Urinary bladder (tissue), 4 donors: Measurements from ENCODE around the gene UBC. TPM values are rescaled to one million over a fixed set of nuclear protein-coding genes. Genes with fewer than 3 reads are reported as not detected.
"Not testable (repeated sequence)": the region's sequence is repeated elsewhere in the genome, so short reads cannot be mapped to it uniquely, and the experiment has no call there.

ENCODE experiments used
- DNase-seq: peaks from one replicate; pipeline ENCODE4 v3.0.0-alpha.2; 2015; ENCODE audit errors: extremely low spot score
- H3K27ac ChIP-seq: one replicate; pipeline ENCODE4 v1.5.1; 2013; ENCODE audit warnings: low read depth, mild to moderate bottlenecking, moderate library complexity
- H3K36me3 ChIP-seq: one replicate; pipeline ENCODE4 v1.6.1; 2013; ENCODE audit warnings: mild to moderate bottlenecking, moderate library complexity; ENCODE audit not compliant: insufficient read depth
- H3K4me1 ChIP-seq: one replicate; pipeline ENCODE4 v1.6.1; 2013; ENCODE audit warnings: mild to moderate bottlenecking, moderate library complexity; ENCODE audit not compliant: insufficient read depth
- H3K4me3 ChIP-seq: one replicate; pipeline ENCODE4 v1.5.1; 2013; ENCODE audit warnings: low read depth, low read length
- WGBS: extraction: QIAGEN DNeasy Blood & Tissue Kit; methylation state at CpG from one replicate; pipeline ENCODE4 v1.1.7; 2013; 5-methylcytosine and 5-hydroxymethylcytosine counted together
- polyA plus RNA-seq: library from polyadenylated mRNA; stranded (reverse); fragments of 200-250 nt; gene quantifications from one replicate; pipeline ENCODE4 v1.2.3, GENCODE V29; 2013
- total RNA-seq: library from RNA; depleted of rRNA; stranded (reverse); fragments of >200 nt; gene quantifications from one replicate; pipeline ENCODE4 v1.2.3, GENCODE V29; 2014
- donor health status: healthy with polysubstance abuse.
- donor health status: healthy.

UBC gene
- total and polyA plus RNA-seq, 2 donors: 857 to 1,396 TPM

DNA sequence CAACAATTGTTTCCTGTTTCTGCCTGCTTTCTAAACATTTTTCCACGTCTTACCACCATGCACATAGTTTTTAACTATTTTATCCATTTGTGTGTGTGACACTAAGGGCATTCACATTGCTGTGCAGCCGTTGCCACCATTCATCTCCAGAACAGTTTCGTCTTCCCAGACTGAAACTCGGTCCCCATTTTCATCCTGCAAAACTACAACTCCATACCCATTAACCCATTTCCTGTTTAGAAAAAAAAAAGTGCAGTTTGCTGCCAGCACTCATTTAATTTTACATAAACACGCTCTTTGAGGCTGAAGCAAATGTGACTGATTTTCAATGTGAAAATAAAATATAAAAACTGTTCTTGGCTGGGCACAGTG lies 15.5 kb downstream of the UBC start:
- Histone ChIP-seq H3K36me3 (no peaks in the 10 kb centered on the region), H3K4me1 (no peaks in the 10 kb centered on the region), H3K4me3 (no peak overlapping the region), H3K27ac (no peak overlapping the region)
- no peak for DNase-seq
- 39% methylated on average over 5 of the region's 5 CpGs for WGBS

DNA sequence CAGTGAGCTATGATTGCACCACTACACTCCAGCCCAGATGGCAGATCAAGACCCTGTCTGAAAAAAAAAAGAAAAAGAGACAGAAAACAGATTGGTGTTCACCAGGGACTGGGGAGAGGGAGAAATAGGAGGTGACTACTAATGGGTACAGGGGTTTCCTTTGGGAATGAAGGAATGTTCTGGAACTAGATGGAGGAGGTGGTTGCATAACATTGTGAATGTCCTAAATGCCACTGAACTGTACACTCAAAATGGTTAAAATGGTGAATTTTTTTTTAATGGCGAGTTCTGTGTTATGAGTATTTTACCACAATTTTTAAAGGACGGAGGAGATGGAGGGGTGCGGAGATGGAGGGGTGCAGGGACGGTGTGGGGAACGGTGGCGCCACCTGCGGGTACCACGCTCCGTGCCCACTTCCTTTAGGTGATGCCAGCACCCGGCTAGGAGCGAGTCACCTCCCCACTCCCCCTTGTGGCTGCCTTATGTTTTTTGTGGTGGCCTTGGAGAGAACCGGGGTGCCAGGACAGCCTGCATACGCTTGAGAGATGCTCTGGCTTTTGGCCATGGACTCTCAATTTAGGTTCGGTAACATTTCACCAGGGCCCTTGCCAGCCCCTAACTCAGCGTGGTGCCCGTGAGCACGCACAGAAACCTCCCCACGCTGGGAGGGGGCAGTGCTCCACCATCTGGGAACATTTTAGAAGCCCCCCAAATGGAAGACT lies 16.1 kb downstream of the UBC start:
- no peak for DNase-seq
- no peak overlapping the region for H3K4me3 ChIP-seq
- WGBS: 49% methylated on average over 18 of the region's 18 CpGs
- H3K36me3 ChIP-seq: no peaks in the 10 kb centered on the region
- no peaks in the 10 kb centered on the region for H3K4me1 ChIP-seq
- H3K27ac ChIP-seq: no peak overlapping the region

DNA sequence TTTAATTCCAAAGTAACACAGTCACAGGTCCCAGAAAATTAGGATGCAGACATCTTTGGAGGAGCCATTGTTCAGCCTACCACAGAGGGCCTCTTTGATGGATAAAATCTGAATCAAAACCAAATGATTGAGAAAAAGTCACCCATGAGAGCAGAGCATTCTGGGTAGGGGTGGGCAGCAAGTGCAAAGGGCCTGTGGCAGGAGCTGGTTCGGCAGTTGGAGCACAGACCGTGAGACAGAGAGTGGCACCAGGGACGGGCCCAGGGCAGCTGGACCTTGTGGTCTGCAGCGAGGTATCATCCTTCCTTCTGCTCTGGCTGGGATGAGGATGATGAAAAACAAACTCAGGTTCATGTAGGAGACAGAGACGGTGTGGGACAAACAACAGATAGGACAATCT lies 18.0 kb downstream of the UBC start:
- Histone ChIP-seq H3K36me3 (no peaks in the 10 kb centered on the region), H3K4me3 (no peak overlapping the region), H3K4me1 (no peaks in the 10 kb centered on the region), H3K27ac (no peak overlapping the region)
- no peak for DNase-seq
- 89% methylated on average over 5 of the region's 5 CpGs for WGBS

GRCh38 chr12:124893792-124894516 lies 20.5 kb downstream of the UBC start:
- DNase-seq: no peak
- no peaks in the 10 kb centered on the region for H3K4me1 ChIP-seq
- H3K27ac ChIP-seq: no peak overlapping the region
- H3K4me3 ChIP-seq: no peak overlapping the region
- H3K36me3 ChIP-seq: no peaks in the 10 kb centered on the region
- WGBS: 96% methylated on average over 9 of the region's 9 CpGs

GRCh38 chr12:124888260-124888659 lies 26.2 kb downstream of the UBC start:
- DNase-seq: no peak
- WGBS: 49% methylated on average over 2 of the region's 2 CpGs

GRCh38 chr12:124887766-124888165 lies 26.7 kb downstream of the UBC start:
- not testable (repeated sequence) for H3K27ac ChIP-seq, DNase-seq, H3K4me1 ChIP-seq, H3K36me3 ChIP-seq, H3K4me3 ChIP-seq
- WGBS: 96% methylated on average over 9 of the region's 9 CpGs

More at GRCh38 chr12:124888260-124888659, 26.2 kb downstream of the UBC start:
- H3K4me3 ChIP-seq: no peak overlapping the region
- no peaks in the 10 kb centered on the region for H3K4me1 ChIP-seq
- no peak overlapping the region for H3K27ac ChIP-seq
- H3K36me3 ChIP-seq: no peaks in the 10 kb centered on the region

DNA sequence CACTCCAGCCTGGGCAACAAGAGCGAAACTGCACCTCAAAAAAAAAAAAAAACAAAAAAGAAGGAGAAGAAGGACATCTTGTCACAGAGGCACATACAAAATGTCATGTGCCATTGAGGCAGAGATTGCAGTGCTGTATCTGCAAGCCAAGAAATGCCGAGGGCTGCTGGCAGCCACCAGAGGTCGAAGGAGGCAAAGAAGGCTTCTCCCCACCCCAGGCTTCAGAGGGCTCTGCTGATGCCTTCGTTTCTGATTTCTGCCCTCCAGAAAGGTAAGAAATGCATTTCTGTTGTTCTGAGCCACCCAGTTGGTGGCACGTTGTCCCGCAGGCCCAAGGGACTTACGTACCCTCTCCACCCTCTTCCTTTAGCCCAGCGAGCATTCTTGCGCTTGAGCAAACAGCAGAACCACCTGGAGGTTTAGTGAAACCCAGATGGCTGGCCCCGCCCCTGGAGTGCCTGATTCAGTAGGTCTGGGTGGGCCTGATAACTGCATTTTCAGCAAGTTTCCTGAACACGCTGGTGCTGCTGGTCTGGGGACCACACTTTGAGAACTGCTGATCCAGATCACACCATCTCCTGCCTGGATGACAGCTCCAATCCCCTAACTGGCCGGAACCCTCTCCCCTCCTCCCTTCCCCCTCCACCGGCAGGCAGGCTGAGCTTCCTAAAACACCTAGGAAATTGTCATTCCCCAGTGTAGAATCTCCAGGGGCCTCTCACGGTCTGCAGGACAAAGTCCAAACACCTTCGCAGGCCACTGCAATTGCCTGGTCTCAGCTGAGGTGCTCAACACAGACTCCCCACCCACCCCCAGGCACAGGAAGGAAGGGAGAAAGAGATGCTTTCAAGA lies 29.6 kb downstream of the UBC start:
- 68% methylated on average over 15 of the region's 15 CpGs for WGBS
- H3K27ac ChIP-seq: no peak overlapping the region
- H3K4me1 ChIP-seq: no peaks in the 10 kb centered on the region
- H3K36me3 ChIP-seq: no peaks in the 10 kb centered on the region
- H3K4me3 ChIP-seq: no peak overlapping the region
- no peak for DNase-seq

GRCh38 chr12:124883263-124884130 lies 31.0 kb downstream of the UBC start:
- no peak for DNase-seq
- H3K4me1 ChIP-seq: no peaks in the 10 kb centered on the region
- no peak overlapping the region for H3K4me3 ChIP-seq
- WGBS: 87% methylated on average over 10 of the region's 10 CpGs
- no peak overlapping the region for H3K27ac ChIP-seq
- H3K36me3 ChIP-seq: no peaks in the 10 kb centered on the region

GRCh38 chr12:124881123-124881522 lies 33.3 kb downstream of the UBC start:
- Histone ChIP-seq H3K4me1 (no peaks in the 10 kb centered on the region), H3K27ac (no peak overlapping the region), H3K4me3 (no peak overlapping the region), H3K36me3 (no peaks in the 10 kb centered on the region)
- no peak for DNase-seq
- 62% methylated on average over 10 of the region's 10 CpGs for WGBS

DNA sequence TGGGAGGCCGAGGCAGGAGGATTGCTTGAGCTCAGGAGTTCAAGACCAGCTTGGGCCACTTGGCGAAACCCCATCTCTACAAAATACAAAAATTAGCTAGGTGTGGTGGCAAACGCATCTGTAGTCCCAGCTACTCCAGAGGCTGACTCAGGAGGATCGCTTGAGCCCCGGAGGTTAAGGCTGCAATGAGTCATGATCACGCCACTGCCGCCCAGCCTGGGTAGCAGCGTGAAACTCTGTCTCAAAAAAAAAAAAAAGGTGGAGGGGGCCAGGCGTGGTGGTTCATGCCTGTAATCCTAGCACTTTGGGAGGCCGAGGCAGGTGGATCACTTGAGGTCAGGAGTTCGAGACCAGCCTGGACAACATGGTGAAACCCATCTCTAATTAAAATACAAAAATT lies 34.1 kb downstream of the UBC start:
- not testable (repeated sequence) for H3K4me1 ChIP-seq, H3K27ac ChIP-seq, H3K4me3 ChIP-seq, H3K36me3 ChIP-seq, DNase-seq
- 93% methylated on average over 11 of the region's 11 CpGs for WGBS

- Histone ChIP-seq H3K4me1 (no peaks in the 10 kb centered on the region), H3K36me3 (no peaks in the 10 kb centered on the region), H3K4me3 (no peak overlapping the region), H3K27ac (no peak overlapping the region)
- no peak for DNase-seq
- WGBS: 93% methylated on average over 18 of the region's 18 CpGs
These were observed 35.5 kb downstream of the UBC start for GRCh38 chr12:124878795-124879516.

GRCh38 chr12:124877423-124877822 lies 37.0 kb downstream of the UBC start:
- H3K4me3 ChIP-seq: no peak overlapping the region
- no peaks in the 10 kb centered on the region for H3K36me3 ChIP-seq
- WGBS: 63% methylated on average over 3 of the region's 3 CpGs
- H3K4me1 ChIP-seq: no peaks in the 10 kb centered on the region
- no peak for DNase-seq
- no peak overlapping the region for H3K27ac ChIP-seq
